Rectal smooth muscle tissue (tissue), 1 donor: Measurements from ENCODE around the gene MARK2.

Source experiments
- H3K27ac ChIP-seq: one replicate; pipeline ENCODE4 v1.7.0; 2013; ENCODE audit warnings: low read depth, low read length, inconsistent platforms
- H3K27me3 ChIP-seq: one replicate; pipeline ENCODE4 v1.7.0; 2013; ENCODE audit warnings: low read length; ENCODE audit not compliant: control insufficient read depth, insufficient read depth
- H3K36me3 ChIP-seq: one replicate; pipeline ENCODE4 v1.7.0; 2013; ENCODE audit warnings: low read length; ENCODE audit not compliant: control insufficient read depth, insufficient read depth
- H3K4me1 ChIP-seq: one replicate; pipeline ENCODE4 v1.7.0; 2013; ENCODE audit warnings: low read length; ENCODE audit not compliant: control insufficient read depth, insufficient read depth
- H3K4me3 ChIP-seq: one replicate; pipeline ENCODE4 v1.7.0; 2013; ENCODE audit warnings: low read length
- H3K9ac ChIP-seq: one replicate; pipeline ENCODE4 v1.7.0; 2013; ENCODE audit warnings: low read length

Gene MARK2

DNA sequence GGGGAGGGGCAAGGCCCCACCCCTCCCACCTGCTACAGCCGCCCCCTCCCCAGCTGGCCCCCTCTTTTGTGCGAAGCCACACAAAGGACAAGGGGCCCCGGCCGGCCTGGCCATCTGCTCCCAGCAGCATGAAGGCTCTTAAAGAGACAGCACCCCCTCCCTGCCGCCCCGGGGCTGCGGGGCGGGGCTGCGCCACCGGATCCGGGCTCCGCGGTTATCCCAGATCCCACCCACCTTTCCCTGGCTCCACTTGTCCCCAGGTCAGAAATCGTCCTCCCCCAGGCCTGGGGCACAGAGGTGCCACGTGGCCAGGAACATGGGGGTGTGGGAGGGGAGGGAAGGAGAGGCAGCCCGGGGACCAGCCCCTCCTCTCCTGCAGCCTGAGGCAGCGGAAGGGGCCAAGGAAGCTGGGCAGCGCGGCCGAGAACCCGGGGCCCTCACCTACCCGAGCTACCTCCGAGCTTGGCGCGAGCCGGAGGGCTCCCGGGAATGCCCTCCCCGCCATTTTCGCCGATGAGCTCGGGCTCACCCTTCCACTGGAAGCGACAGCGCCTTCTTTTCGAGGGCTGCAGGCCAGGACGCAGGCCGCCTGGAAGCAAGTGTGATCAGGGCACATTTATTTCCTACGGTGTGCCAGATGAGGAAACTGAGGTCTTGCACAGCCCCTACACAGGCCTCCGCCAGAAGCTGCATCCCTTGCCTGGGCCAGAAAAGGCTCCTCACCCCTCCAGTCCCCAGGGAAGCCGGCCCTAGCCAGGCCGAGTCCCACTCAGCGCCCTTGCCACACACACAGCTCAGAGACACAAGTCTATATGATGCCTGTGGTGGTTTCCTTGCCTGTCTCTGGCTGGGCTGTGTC, 80.6 kb downstream of the MARK2 start:
- H3K9ac ChIP-seq, result no peak overlapping the region

DNA sequence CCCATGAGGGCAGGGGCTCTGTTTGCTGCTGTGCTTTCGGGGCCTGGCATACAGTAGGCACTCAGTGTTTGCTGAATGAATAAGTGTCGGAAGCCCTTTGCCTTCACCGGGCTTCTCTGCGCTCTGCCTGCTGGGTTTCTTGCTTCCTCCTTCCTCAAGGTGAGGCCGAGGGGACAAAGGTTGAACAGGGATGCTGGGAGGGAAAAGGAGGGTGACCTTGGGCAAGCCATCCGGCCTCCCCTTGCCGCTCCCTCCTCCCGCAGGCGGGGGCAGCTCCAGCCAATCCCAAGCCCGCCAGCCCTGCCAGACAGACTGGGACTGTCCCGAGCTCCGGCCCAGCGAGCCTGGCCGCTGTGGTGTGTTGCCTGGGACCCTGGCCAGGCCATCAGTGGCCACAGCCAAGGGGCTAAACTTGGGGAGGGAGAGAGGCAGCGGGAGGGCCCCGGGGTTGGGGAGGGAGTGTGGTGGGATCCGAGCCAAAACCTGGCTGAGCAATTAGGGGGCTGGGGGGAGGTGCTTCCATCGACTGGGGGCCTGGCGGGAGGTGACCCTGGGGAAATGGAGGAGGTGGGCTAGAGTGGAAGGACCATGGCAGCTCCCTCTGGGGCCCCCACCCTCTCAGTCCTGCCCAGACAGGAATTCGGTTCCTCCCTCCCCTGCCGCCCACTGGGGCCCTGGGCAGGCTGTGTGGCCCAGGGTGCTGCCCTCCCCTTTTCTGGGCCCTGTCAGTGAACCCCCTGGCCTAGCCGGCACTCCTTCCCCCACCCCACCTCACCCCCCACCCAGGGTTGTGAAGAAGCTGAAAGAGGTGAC, 81.4 kb downstream of the MARK2 start:
- H3K9ac ChIP-seq, result no peak overlapping the region
- H3K27ac ChIP-seq, result peak overlapping the region; percentile 44
- peaks cover 3% of the 10 kb centered on the region for H3K27me3 ChIP-seq
- peaks cover 17% of the 10 kb centered on the region for H3K4me1 ChIP-seq
- peak overlapping the region; percentile 47 for H3K4me3 ChIP-seq
- no peaks in the 10 kb centered on the region for H3K36me3 ChIP-seq

More for the DNA sequence above, 80.6 kb downstream of the MARK2 start:
- peak overlapping the region; percentile 47 for H3K4me3 ChIP-seq
- peak overlapping the region; percentile 44 for H3K27ac ChIP-seq
- H3K4me1 ChIP-seq, result peaks cover 17% of the 10 kb centered on the region
- H3K36me3 ChIP-seq, result no peaks in the 10 kb centered on the region
- H3K27me3 ChIP-seq, result peaks cover 3% of the 10 kb centered on the region

DNA sequence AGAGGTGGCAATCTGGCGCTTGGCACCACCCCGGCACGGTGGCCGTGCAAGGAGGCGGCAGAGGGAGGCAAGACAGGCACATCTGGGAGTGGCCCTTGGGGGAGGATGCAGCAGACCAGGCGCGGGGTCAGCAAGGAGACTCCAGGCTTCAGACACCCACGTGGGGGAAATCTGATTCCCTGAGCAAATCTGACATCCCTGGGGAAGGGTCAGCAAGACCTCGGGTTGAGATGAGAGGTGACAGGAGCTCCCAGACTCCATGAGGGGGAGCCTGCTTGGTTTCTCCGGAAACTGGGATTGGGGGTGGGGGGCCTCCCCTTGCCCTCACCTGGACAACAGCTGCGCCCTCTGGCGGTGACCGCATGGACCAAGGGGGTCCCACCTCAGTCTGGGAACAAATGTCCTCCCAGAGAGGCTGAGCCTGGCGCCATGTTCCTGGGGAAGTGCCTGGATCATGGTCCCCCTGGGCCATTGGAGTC, 82.1 kb downstream of the MARK2 start:
- Histone ChIP-seq H3K4me1 (peaks cover 17% of the 10 kb centered on the region), H3K36me3 (no peaks in the 10 kb centered on the region), H3K9ac (no peak overlapping the region), H3K4me3 (no peak overlapping the region), H3K27me3 (peaks cover under 1% of the 10 kb centered on the region), H3K27ac (no peak overlapping the region)

DNA sequence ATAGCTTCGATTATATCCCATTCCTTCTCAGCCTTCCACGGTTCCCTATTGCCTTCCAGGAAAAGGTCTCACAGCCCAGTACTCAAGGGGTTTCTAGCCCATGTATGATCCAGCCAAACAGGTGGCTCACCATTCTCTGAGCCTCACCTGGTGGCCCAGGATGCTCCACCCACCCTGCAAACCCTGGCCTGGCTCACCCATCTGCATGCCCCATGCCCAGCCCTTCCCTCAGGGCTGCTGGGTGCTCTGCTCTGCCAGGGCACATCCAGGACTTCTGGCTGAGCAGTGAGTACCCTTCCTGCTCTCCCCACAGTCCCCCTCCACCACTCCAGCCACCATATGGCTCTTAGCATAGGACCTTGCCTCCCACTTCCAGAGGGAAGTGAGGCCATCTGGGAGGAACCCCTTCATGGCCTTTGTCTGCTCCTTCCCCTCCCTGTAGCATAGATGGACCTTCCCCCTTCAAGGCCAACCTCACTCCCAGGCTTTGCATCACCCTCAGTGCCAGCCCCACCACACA, 83.8 kb downstream of the MARK2 start:
- no peak overlapping the region for H3K9ac ChIP-seq
- H3K4me3 ChIP-seq, result no peak overlapping the region
- no peaks in the 10 kb centered on the region for H3K36me3 ChIP-seq
- H3K27ac ChIP-seq, result no peak overlapping the region
- H3K4me1 ChIP-seq, result peaks cover 9% of the 10 kb centered on the region
- H3K27me3 ChIP-seq, result no peaks in the 10 kb centered on the region

DNA sequence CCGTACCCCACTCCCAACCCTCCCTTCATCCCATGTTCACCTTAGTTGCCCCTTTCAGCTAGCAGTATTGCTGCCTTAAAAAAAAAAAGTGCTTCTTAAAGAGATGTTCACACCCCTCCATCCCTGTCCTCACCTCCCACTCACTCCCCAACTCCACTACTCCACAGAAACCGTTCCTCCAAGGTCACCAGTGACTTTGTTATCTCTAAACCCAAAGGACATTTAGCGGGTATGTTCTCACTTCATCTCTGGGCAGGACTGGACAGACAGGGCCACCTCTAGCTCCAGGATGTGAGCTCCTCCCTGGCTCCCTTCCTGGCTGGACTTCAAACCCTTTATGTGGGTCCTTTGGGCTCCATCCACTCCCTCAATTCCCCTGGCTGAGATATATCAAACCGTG, 84.4 kb downstream of the MARK2 start:
- H3K9ac ChIP-seq, result no peak overlapping the region
- no peak overlapping the region for H3K4me3 ChIP-seq
- peaks cover 6% of the 10 kb centered on the region for H3K4me1 ChIP-seq
- H3K27me3 ChIP-seq, result no peaks in the 10 kb centered on the region
- H3K36me3 ChIP-seq, result no peaks in the 10 kb centered on the region
- no peak overlapping the region for H3K27ac ChIP-seq

DNA sequence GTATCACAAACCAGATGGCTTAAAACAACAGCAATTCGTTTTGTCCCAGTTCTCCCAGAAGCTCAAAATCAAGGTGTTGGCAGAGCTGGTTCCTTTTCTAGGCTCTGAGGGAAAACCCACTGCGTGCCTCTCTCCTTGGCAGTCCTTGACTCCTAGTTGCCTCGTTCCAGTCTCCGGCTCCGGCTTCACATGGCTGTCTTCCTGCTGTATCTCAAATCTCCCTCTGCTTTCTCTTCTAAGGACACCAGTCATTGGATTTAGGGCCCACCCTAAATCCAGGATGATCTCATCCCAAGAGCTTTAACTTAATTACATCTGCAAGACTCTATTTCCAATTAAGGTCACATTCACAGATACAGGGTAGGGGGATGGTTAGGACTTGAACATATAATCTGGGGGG, 90.7 kb downstream of the MARK2 start:
- H3K27ac ChIP-seq, result no peak overlapping the region
- H3K4me1 ChIP-seq, result no peaks in the 10 kb centered on the region
- H3K4me3 ChIP-seq, result no peak overlapping the region
- no peaks in the 10 kb centered on the region for H3K36me3 ChIP-seq
- H3K27me3 ChIP-seq, result no peaks in the 10 kb centered on the region
- no peak overlapping the region for H3K9ac ChIP-seq

DNA sequence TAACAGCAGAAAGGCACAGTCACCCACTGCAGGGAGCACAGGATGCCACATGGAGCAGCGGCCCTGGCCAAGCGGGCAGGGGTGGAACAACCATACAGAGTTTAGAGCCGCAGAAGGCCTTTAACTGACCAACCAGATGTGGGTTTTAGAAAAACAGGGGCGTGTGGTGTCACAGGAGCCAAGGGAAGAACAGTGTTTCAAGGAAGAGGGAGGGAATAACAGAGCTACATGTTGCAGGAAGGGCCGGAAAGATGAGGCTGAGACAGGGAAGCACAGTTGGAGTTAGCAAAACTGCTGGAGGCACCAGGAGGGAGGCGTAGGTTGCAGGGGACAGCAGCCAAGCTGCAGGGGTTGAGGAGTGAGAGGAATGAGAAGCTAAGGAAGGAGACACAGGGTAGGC, 92.1 kb downstream of the MARK2 start:
- Histone ChIP-seq H3K36me3 (no peaks in the 10 kb centered on the region), H3K4me1 (no peaks in the 10 kb centered on the region), H3K27me3 (no peaks in the 10 kb centered on the region), H3K9ac (no peak overlapping the region), H3K4me3 (no peak overlapping the region), H3K27ac (no peak overlapping the region)

DNA sequence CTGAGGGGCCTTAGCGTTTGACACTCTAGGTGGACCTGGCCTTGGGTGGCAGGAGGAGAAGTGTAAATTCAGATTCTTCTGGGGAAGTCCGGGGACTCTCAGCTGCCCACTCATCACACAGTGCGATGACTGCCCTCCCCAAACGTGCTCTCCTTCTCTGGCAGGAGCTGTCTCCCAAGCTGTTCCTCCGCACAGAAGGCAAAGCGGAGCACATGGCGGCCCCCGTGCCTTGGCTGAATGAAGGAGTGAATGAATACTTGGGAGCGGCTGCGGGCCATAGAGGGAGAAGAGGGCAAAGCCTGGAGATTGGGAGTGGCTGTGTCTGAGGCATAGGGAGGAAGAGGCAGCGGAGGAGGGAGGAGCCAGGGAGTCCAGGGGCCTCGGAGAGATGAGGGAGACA, 93.0 kb downstream of the MARK2 start:
- Histone ChIP-seq H3K27ac (no peak overlapping the region), H3K4me3 (no peak overlapping the region), H3K9ac (no peak overlapping the region), H3K27me3 (no peaks in the 10 kb centered on the region), H3K36me3 (no peaks in the 10 kb centered on the region), H3K4me1 (no peaks in the 10 kb centered on the region)

DNA sequence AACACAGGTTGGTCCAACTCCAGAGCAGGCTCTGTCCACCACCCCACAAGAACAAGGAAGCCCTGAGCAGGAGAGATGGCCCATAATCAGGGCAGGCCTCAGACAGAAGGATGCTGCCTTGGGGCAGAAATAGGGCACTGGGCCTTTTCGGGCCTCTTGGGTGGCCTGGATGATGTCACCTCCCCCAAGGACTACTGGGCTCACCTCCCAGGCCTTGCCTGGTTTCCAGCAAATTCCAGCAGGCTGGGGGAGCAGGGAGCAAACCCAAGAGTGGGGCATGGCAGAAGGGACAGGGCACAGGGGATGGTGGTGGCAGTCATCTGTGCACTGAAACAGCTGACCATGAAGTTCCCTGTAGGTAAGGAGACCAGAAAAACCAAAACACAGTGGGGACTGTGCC, 94.5 kb downstream of the MARK2 start:
- H3K27ac ChIP-seq, result no peak overlapping the region
- H3K36me3 ChIP-seq, result no peaks in the 10 kb centered on the region
- H3K4me1 ChIP-seq, result no peaks in the 10 kb centered on the region
- no peak overlapping the region for H3K4me3 ChIP-seq
- H3K9ac ChIP-seq, result no peak overlapping the region
- no peaks in the 10 kb centered on the region for H3K27me3 ChIP-seq

DNA sequence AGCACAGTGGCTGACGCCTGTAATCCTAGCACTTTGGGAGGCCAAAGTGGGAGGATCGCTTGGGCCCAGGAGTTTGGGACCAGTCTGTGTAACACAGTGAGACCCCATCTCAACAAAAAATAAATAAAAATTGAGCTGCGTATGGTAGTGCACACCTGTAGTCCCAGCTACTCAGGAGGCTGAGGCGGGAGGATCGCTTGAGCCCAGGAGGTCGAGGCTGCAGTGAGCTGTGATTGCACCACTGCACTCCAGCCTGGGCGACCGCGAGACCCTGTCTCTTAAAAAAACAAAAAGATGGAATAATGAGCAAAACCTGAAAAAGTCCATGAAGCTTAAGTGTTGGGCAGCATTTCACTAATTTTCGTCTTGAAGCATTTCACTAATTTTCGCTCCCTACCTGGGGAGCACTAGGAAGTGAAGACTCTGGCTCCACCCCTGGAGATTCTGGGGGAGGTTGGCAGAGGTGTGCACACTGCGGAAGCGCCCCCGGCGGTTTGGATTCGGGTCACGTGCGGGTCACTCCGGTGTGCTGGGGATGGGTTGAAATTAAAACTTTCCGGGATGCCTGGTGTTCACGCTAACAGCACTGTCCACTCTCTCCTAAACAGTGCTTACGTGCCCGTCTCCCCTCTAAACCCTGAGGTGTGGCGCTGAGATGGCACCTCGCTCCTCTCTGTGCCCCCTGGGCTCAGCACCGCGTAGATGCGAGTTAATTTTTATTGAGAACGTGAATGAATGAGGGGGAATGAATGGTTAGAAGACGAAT, 99.0 kb downstream of the MARK2 start:
- Histone ChIP-seq H3K4me3 (peak overlapping the region; percentile 65), H3K9ac (no peak overlapping the region), H3K27ac (no peak overlapping the region), H3K4me1 (peaks cover 2% of the 10 kb centered on the region), H3K27me3 (no peaks in the 10 kb centered on the region), H3K36me3 (no peaks in the 10 kb centered on the region)

DNA sequence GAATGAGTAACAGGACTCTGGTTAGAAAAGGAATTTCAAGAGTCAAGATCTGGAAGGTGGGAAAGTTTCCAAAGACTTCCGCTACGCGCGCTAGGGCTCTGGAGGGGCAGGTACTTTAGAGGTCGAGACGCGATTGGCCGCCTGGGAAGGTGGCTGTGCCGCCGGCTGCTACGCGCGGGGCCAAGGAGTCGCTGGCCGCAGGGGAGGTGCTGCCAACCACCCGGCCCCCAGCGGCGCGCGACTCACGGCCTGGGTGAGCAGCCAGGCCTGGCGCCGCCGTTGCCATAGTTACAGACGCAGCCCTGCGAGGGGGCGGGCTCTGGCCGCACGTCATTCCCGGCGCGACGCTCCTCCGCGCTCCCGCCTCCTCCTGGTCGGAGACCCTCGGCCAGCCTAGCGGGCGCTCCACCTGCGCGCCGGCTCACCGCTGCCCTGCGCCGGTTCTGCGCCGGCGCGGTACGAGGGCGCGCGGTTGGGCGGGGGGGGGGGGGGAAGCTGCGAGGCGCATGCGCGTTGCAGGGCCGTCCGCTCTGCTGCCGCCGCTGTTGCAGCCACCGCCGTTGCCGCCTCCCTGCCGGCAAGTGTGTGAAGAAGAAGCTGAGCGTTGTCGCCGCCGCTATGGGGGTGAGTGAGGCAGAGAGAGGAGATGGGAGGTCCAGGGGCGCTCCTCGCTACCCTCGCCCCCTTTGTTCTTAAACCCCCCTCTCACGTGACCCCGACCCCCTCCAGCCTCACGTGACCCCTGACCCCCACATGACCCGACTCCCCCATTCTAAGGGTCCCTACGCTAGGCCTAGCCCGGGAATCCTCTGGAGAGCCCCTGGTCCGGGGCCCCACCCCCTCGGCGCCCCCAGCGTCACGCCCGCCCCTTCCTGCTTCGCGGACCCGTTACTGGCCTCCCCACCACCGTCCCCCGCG, 99.8 kb downstream of the MARK2 start, which contains the start of gene NAA40:
TSS of gene NAA40 (plus strand) at position 524 of the 918 bp plus-strand sequence. CDS start at position 619, 95 bp downstream.
- Histone ChIP-seq H3K4me3 (peak within 1 kb of the TSS; percentile 69), H3K9ac (peak within 1 kb of the TSS; percentile 60), H3K27me3 (no peaks in the 10 kb centered on the region), H3K27ac (peak within 1 kb of the TSS; percentile 44), H3K36me3 (no peaks in the 10 kb centered on the region), H3K4me1 (peaks cover 2% of the 10 kb centered on the region)
